GM18867 (cell line): ENCODE measurements around the gene ZCCHC4.
"Not testable (repeated sequence)": the region's sequence is repeated elsewhere in the genome, so short reads cannot be mapped to it uniquely, and the experiment has no call there.

Experiments
- ATAC-seq: cut with Tn5 transposase; IDR thresholded peaks from one replicate; pipeline ENCODE4 v1.9.1; 2021; ENCODE audit warnings: mild to moderate bottlenecking, moderate library complexity; ENCODE audit not compliant: unreplicated experiment

ZCCHC4 gene

GRCh38 chr4:25320336-25320735 lies 7.8 kb downstream of the ZCCHC4 start:
- no peak for ATAC-seq

- ATAC-seq = no peak
Measured at GRCh38 chr4:25320773-25321172, 8.2 kb downstream of the ZCCHC4 start.

GRCh38 chr4:25321703-25322102 lies 9.1 kb downstream of the ZCCHC4 start:
- ATAC-seq = no peak

- ATAC-seq = not testable (repeated sequence)
Measured at GRCh38 chr4:25328463-25328862, 15.9 kb downstream of the ZCCHC4 start.

DNA sequence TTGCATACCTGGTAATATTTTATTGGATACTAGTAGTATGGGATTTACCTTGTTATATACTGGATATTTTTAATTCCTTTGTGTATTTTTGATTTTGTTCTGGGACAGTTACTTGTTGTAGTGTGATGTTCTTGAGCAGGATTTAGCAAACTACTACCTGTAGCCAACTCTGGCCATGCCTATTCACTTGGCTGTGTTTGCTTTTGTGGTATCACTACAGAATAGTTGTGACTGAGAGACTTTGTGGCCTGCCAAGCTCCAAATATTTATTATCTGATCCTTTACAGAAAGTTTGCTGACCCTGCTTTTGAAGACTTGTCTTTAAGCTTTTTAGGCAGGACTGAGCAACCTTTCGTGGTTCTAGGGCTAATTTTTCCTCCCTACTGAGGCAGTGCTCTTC lies 17.8 kb downstream of the ZCCHC4 start:
- no peak for ATAC-seq

GRCh38 chr4:25330905-25331808 lies 18.6 kb downstream of the ZCCHC4 start:
- peak; percentile 94 for ATAC-seq

DNA sequence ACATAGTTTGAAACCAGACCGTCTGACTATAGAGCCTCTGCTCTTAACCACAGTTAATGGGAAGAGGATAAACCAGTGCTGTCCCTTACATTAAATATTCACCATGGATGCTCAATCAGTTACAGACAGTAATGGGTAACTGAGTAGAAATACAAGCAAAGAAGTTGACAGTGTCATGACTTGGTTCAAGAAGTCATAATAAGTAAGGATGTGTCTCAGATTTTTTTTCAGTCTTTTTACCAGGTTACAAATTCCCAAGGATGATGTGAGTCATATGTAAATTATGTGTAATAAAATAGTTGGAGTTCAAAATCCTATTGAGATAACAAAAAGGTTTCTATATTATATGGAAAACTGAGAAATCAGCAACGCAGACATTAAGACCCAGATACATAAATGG lies 31.1 kb downstream of the ZCCHC4 start:
- ATAC-seq = no peak

GRCh38 chr4:25345744-25346143 lies 33.2 kb downstream of the ZCCHC4 start:
- no peak for ATAC-seq

- no peak for ATAC-seq
Measured at GRCh38 chr4:25346913-25347312, 34.3 kb downstream of the ZCCHC4 start.

DNA sequence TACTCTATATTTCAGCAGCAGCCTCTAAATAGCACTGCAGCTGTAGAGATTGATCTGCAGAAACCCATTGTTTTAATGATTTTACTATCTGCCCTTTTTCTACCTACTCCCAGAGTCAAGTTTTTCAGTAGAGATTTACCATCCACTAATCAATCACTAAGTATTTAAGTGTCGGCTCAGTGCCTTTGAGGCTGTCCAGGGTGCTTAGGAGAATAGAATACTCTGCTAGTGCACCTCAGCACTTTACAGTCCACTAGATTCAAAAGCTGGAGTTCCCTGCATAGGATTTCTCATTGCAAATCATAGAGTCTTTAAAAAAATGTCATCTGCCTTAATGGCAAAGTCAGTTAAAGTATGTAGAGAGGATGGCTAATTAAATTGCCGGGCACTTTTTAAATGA lies 34.9 kb downstream of the ZCCHC4 start:
- no peak for ATAC-seq

DNA sequence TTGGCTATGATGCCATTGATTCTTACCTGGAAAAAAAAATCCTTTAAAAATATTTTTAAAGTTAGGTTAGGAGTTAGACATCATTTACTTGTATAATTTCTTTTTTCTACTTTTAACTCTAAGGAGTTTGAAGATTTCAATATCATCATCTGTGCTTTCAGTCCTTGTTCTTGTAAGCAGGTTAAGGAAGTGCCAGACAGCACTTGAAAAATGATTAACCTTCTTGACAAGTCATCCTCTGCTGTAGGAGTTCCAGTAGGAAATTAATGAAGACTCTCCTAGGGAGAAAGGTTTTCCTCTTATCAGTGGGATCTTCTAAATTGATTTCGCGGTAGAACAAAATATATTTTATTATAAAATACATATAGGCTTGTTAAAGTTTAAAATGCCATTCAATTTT lies 35.4 kb downstream of the ZCCHC4 start:
- ATAC-seq = no peak

DNA sequence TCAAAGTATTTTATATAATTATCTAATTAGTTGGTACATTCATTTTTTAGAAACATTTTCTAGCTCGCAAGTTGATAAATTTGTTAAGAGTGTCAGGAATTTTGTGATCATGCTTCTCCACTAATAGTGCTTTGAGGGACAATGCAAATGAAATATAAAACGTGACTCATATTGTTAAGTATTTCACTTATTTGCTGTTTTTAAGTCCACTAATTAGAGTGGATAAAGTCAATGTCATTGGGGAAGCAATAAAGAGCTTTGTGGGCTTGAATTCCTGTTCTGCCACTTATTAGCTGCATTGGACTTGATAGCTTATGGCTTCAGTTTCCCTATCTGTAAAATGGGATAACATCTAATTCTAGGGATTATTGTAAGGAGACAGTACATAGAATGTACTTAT lies 38.0 kb downstream of the ZCCHC4 start:
- no peak for ATAC-seq

- ATAC-seq = no peak
Measured at GRCh38 chr4:25351777-25352416, 39.3 kb downstream of the ZCCHC4 start.

DNA sequence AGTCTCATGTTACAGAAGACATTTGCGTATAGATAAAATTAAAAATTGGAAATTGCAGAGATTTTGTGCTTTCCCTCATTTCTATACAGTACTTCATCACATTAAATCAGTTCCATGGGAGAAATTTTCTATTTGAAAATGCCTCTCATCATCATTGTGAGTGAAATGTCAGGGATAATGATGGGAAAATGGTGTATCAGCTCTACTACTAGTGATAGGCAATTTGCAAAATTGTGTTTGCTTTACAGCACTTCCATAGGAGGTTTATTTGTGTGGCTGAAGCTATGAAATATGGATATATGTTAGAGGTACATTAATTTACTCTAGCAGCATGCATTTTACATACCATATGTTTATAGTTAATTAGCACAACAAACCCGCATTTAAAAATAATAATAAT lies 43.5 kb downstream of the ZCCHC4 start:
- ATAC-seq = no peak

DNA sequence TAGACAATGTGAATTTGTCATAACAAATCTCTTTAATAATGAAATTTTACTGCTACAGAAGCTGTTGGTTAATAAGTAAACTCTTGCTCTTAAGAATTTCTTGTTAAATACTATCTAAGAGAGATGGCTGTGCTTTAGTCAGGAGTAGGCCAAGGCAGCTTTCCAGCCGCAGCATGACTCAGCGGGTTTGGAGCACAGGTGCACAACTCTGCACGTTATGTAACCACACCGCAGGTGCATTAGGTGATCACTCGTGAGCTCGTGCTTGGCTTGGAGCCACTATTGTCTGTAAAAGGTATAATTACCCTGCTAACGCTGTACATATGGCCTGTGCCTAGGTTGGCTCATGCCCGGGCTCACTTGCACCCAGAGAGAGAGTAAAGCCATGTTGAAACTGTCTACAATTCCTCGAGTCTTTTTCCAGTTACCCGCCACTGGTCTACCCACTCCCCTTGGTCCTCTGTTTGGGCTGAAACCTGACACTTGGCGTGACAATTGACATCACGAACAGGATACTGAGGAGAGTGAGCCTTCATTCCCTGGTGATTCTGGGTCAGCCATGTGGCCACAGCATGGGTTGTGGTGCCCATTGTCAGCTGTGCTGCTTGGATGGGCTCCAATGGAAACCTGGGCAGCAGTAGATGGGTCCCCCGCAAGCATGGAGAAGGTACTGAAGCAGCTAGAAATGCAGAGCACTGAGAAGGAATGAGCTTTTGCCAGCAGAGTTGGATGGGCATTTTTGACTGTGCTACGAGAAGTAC lies 46.1 kb downstream of the ZCCHC4 start:
- no peak for ATAC-seq

DNA sequence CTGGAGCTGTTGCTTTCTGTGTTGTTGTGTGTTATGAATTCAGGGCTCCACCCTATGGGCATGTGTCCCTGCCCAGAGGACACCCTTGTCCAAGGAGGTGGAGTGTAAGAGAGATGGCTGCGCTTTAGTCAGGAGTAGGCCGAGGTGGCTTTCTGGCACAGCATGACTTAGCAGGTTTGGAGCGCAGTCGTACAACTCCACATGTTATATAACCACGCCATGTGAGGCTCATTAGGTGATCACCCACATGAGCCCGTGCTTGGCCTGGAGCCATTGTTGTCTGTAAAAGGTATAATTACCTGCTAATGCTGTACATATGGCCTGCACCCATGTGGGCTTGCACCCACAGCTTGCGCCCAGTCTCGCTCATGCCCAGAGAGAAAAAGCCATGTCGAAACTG lies 48.7 kb downstream of the ZCCHC4 start:
- ATAC-seq = no peak

GRCh38 chr4:25367004-25367621 lies 54.5 kb downstream of the ZCCHC4 start:
- ATAC-seq = no peak

GRCh38 chr4:25367877-25368276 lies 55.3 kb downstream of the ZCCHC4 start:
- ATAC-seq = no peak

DNA sequence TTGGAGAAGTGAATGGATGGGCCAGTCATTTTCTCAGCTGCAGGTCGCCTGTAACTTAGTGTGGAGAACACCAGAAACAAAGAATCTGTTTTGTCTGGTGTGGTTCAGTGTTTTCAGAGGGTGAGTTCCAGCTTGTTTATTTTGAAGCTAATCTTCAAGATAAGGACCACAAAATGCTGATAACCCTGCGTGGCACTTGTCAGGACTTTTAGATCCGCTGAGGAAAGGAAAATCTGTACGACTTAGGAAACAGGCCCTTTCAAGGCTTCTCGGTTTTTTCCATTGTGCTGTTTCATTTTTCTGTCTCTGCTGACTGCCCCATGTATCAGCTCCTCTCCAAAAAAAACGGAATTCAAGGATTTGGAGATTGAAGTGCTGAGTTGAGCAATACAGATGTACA lies 55.7 kb downstream of the ZCCHC4 start:
- ATAC-seq = no peak

- no peak for ATAC-seq
Measured at GRCh38 chr4:25370242-25370641, 57.7 kb downstream of the ZCCHC4 start.

DNA sequence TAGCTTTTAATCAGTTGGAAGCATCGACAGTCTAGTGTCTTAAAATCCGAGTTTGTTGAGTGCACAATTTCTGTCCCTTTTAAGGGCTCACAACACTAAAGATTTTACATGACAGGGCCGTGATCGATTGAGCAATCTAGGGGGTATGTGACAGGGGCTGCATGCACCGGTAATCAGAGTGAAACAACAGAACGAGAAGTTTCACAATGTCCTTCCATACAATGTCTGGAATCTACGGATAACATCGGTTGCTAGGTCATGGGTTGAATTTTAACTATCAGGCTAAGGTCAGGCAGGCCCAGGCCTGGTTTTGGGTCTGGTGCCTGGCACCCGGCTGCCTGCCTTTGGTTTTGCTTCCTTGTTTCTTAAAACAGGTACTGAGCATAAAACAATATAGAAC lies 60.0 kb downstream of the ZCCHC4 start:
- ATAC-seq = not testable (repeated sequence)
